CD14-positive monocyte (primary cell): ENCODE measurements around the gene C16orf74. TPM values are rescaled to one million over a fixed set of nuclear protein-coding genes. Genes with fewer than 3 reads are reported as not detected.

Experiments used
- DNase-seq, 3 donors: peaks; one replicate each; pipeline ENCODE4 v3.0.0-alpha.2; 2011 to 2022
- H2AFZ ChIP-seq: 2 replicates; pipeline ENCODE4 v1.6.0; 2012; ENCODE audit warnings: mild to moderate bottlenecking, low read depth, low read length, inconsistent platforms; ENCODE audit not compliant: insufficient read depth, poor library complexity, severe bottlenecking
- H3K27ac ChIP-seq, 2 donors: 1 replicate in 1 of 2; 2 replicates in 1 of 2; pipeline ENCODE4 v1.5.1; 2012 to 2013; ENCODE audit warnings: low read length in 2 of 2, control low read depth in 1 of 2, inconsistent platforms in 1 of 2, low read depth in 1 of 2, mild to moderate bottlenecking in 1 of 2
- H3K27me3 ChIP-seq, 2 donors: one replicate each; pipeline versions ENCODE4 v1.6.0 to v1.6.1; 2011 to 2013; ENCODE audit warnings: low read length in 2 of 2; ENCODE audit not compliant: control insufficient read depth in 2 of 2, insufficient read depth in 2 of 2
- H3K36me3 ChIP-seq, 2 donors: replicated peaks in 1 of 2; 1 replicate in 1 of 2; 2 replicates in 1 of 2; pipeline versions ENCODE4 v1.5.1 to v1.6.1; 2012 to 2013; ENCODE audit warnings: low read length in 2 of 2, control low read depth in 1 of 2, inconsistent platforms in 1 of 2, mild to moderate bottlenecking in 1 of 2; ENCODE audit not compliant: insufficient read depth in 2 of 2, control insufficient read depth in 1 of 2
- H3K4me1 ChIP-seq, 2 donors: 1 replicate in 1 of 2; 2 replicates in 1 of 2; pipeline versions ENCODE4 v1.5.1 to v1.6.1; 2012 to 2013; ENCODE audit warnings: low read length in 2 of 2, control low read depth in 1 of 2, inconsistent platforms in 1 of 2, mild to moderate bottlenecking in 1 of 2, moderate library complexity in 1 of 2; ENCODE audit not compliant: insufficient read depth in 2 of 2, control insufficient read depth in 1 of 2
- H3K4me2 ChIP-seq: replicated peaks from 2 replicates; pipeline ENCODE3; 2012; ENCODE audit warnings: low read length, moderate library complexity, mild to moderate bottlenecking; ENCODE audit not compliant: poor library complexity, severe bottlenecking; ENCODE audit errors: extremely low read depth
- H3K4me3 ChIP-seq, 3 experiments: fragments of 200-600 bp in 1 of 3; sonication (generic) in 1 of 3; replicated peaks in 1 of 3; 1 replicate in 2 of 3; 2 replicates in 1 of 3; pipeline ENCODE4 v1.5.1; 2011 to 2013; ENCODE audit warnings: low read length in 3 of 3, mild to moderate bottlenecking in 3 of 3, control low read depth in 2 of 3, low read depth in 2 of 3, inconsistent platforms in 1 of 3, moderate library complexity in 1 of 3
- H3K79me2 ChIP-seq: 2 replicates; pipeline ENCODE4 v1.6.0; 2012; ENCODE audit warnings: mild to moderate bottlenecking, control low read depth, inconsistent platforms, low read length, moderate library complexity; ENCODE audit not compliant: insufficient read depth
- H3K9ac ChIP-seq: 2 replicates; pipeline ENCODE4 v1.6.0; 2017; ENCODE audit warnings: low read length, mild to moderate bottlenecking; ENCODE audit not compliant: insufficient read depth, poor library complexity, severe bottlenecking
- H3K9me3 ChIP-seq, 2 donors: replicated peaks in 1 of 2; 1 replicate in 1 of 2; 2 replicates in 1 of 2; pipeline versions ENCODE4 v1.5.1 to v1.6.1; 2012 to 2013; ENCODE audit warnings: low read length in 2 of 2, control low read depth in 1 of 2; ENCODE audit not compliant: control insufficient read depth in 1 of 2, insufficient read depth in 1 of 2
- H4K20me1 ChIP-seq: 2 replicates; pipeline ENCODE4 v1.6.0; 2012; ENCODE audit warnings: mild to moderate bottlenecking, low read length, control low read depth, moderate library complexity; ENCODE audit not compliant: insufficient read depth
- H3K27ac Mint-ChIP-seq, 7 donors: one replicate each; pipeline ENCODE4 v1.8.0; 2020; ENCODE audit warnings: mild to moderate bottlenecking in 7 of 7, mixed read lengths in 7 of 7, moderate library complexity in 6 of 7, inconsistent platforms in 2 of 7
- H3K27me3 Mint-ChIP-seq, 3 donors: one replicate each; pipeline ENCODE4 v1.8.0; 2021 to 2022; ENCODE audit warnings: low read depth in 3 of 3, mild to moderate bottlenecking in 3 of 3, mixed read lengths in 3 of 3, moderate library complexity in 3 of 3, inconsistent platforms in 1 of 3
- H3K36me3 Mint-ChIP-seq, 2 donors: one replicate each; pipeline ENCODE4 v1.8.0; 2020; ENCODE audit warnings: mixed read lengths in 2 of 2, inconsistent platforms in 1 of 2, mild to moderate bottlenecking in 1 of 2
- H3K4me1 Mint-ChIP-seq: one replicate; pipeline ENCODE4 v1.8.0; 2020; ENCODE audit warnings: mild to moderate bottlenecking, mixed read lengths
- H3K4me3 Mint-ChIP-seq, 2 donors: one replicate each; pipeline ENCODE4 v1.8.0; 2020; ENCODE audit warnings: mild to moderate bottlenecking in 2 of 2, mixed read lengths in 2 of 2, moderate library complexity in 1 of 2
- H3K9me3 Mint-ChIP-seq, 7 donors: one replicate each; pipeline ENCODE4 v1.8.0; 2020 to 2022; ENCODE audit warnings: mixed read lengths in 7 of 7, mild to moderate bottlenecking in 6 of 7, moderate library complexity in 6 of 7, inconsistent platforms in 2 of 7
- CTCF ChIP-seq: fragments of 200-600 bp; IDR thresholded peaks from one replicate; pipeline ENCODE4 v1.8.0; 2022; ENCODE audit warnings: antibody characterized with exemption, mild to moderate bottlenecking
- WGBS: methylation state at CpG from one replicate; pipeline ENCODE4 v1.1.5; 2013; ENCODE audit warnings: missing lambda C conversion rate; ENCODE audit not compliant: insufficient coverage; 5-methylcytosine and 5-hydroxymethylcytosine counted together
- intact Hi-C, 2 donors: fragments of 100-400 bp; cut with micrococcal nuclease; formaldehyde crosslinking; loops; one replicate each; pipeline versions ENCODE4 v1.15.0 to v1.15.1; 2023
- polyA plus RNA-seq, 3 donors: library from polyadenylated mRNA; depleted of rRNA in 1 of 3; unstranded in 2 of 3; stranded (reverse) in 1 of 3; fragments of 300-500 nt in 2 of 3; fragments of >200 nt in 1 of 3; fragmentation: Illumina TruSeq in 2 of 3; gene quantifications; 1 replicate in 2 of 3; 2 replicates in 1 of 3; pipeline ENCODE4 v1.2.3, GENCODE V29; 2012 to 2021

The C16orf74 gene
- polyA plus RNA-seq, 3 donors = 11.3 to 26.6 (median 24.1) TPM

- H3K4me3 ChIP-seq = no peak overlapping the region
- intact Hi-C loops = no loop called here
- no peak overlapping the region for H3K4me3 Mint-ChIP-seq
- H3K27ac ChIP-seq = no peak overlapping the region
- peaks cover 3% of the 10 kb centered on the region in 2 donors for H3K36me3 Mint-ChIP-seq
- peaks cover 0 to 3% of the 10 kb centered on the region in 2 donors for H3K9me3 ChIP-seq
- no peak overlapping the region for H3K4me2 ChIP-seq
- H4K20me1 ChIP-seq = no peaks in the 10 kb centered on the region
- no peak for TF ChIP-seq CTCF
- no peaks in the 10 kb centered on the region for H3K79me2 ChIP-seq
- H3K27me3 Mint-ChIP-seq = peaks cover 6 to 15% (median 10%) of the 10 kb centered on the region in 3 donors
- DNase-seq = no peak
- no peak overlapping the region for H2AFZ ChIP-seq
- H3K4me1 ChIP-seq = no peaks in the 10 kb centered on the region
- peaks cover 0 to 9% (median 3%) of the 10 kb centered on the region in 7 donors for H3K9me3 Mint-ChIP-seq
- peaks cover 12% of the 10 kb centered on the region for H3K4me1 Mint-ChIP-seq
- H3K27me3 ChIP-seq = peaks cover 0 to 4% of the 10 kb centered on the region in 2 donors
- 71% methylated on average over 4 of the region's 7 CpGs for WGBS
- H3K36me3 ChIP-seq = no peaks in the 10 kb centered on the region
- no peak overlapping the region for H3K9ac ChIP-seq
- H3K27ac Mint-ChIP-seq = no peak overlapping the region
Measured at GRCh38 chr16:85699628-85700027, 51.3 kb downstream of the C16orf74 start.

GRCh38 chr16:85698935-85699558, 51.8 kb downstream of the C16orf74 start:
- H3K4me3 ChIP-seq = no peak overlapping the region
- Mint-ChIP-seq H3K9me3 (peaks cover 0 to 9% (median 3%) of the 10 kb centered on the region in 7 donors), H3K4me1 (peaks cover 12% of the 10 kb centered on the region), H3K4me3 (no peak overlapping the region), H3K27ac (peak overlapping the region in 1 of 7 donors; percentile 45), H3K36me3 (peaks cover 3% of the 10 kb centered on the region in 2 donors), H3K27me3 (peaks cover 6 to 15% (median 10%) of the 10 kb centered on the region in 3 donors)
- no peak overlapping the region for H2AFZ ChIP-seq
- H3K27ac ChIP-seq = peak overlapping the region in 1 of 2 donors; percentile 12
- no peaks in the 10 kb centered on the region for H4K20me1 ChIP-seq
- 68% methylated on average over 12 of the region's 12 CpGs for WGBS
- H3K4me2 ChIP-seq = no peak overlapping the region
- peaks cover 0 to 3% of the 10 kb centered on the region in 2 donors for H3K9me3 ChIP-seq
- H3K79me2 ChIP-seq = no peaks in the 10 kb centered on the region
- no peak for TF ChIP-seq CTCF
- H3K27me3 ChIP-seq = peaks cover 0 to 4% of the 10 kb centered on the region in 2 donors
- no peaks in the 10 kb centered on the region for H3K4me1 ChIP-seq
- H3K9ac ChIP-seq = no peak overlapping the region
- intact Hi-C loops = no loop called here
- H3K36me3 ChIP-seq = no peaks in the 10 kb centered on the region
- no peak for DNase-seq
